Peyer's patch (tissue), 4 donors: ENCODE results near the gene GRHL3.

Experiments
- CTCF ChIP-seq, 6 experiments: fragments of 450-650 bp in 4 of 6; fragments of 200-600 bp in 2 of 6; sonication (generic) in 1 of 6; IDR thresholded peaks; one replicate each; pipeline ENCODE4 v1.5.1; 2017 to 2019; ENCODE audit warnings: antibody characterized with exemption in 6 of 6, mild to moderate bottlenecking in 3 of 6, moderate library complexity in 1 of 6
- POLR2A ChIP-seq, 2 donors: fragments of 450-650 bp; IDR thresholded peaks; one replicate each; pipeline ENCODE4 v1.5.1; 2017; ENCODE audit warnings: antibody characterized with exemption in 2 of 2, mild to moderate bottlenecking in 2 of 2, moderate library complexity in 2 of 2

DNA sequence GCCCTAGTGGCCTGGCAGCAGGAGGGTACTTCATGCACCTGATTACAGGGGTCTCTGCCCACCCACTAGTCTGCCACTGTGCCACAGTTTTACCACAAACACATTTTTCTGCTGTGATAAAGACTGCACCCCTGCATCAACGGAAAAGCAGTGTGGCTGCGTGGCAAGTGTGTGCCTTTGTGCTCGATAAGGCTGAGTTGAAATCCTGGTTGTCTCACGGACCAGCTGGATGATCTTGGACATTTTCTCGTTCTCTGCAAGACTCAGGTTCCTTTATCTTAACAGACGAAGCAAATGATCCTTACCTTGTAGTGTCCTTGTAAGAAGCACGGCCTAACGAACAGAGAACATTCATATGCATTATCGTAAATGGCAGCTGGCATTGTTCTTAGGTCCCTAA is 10.2 kb downstream of the GRHL3 start:
- no peak for TF ChIP-seq CTCF (IDR thresholded peaks at IDR 0.05)
- TF ChIP-seq POLR2A (IDR thresholded peaks at IDR 0.05) = no peak
